ENCODE data around the gene FAM47E.
"Not testable (repeated sequence)": the region's sequence is repeated elsewhere in the genome, so short reads cannot be mapped to it uniquely, and the experiment has no call there.

FAM47E gene

GRCh38 chr4:76271248-76271647 lies 19.7 kb downstream of the FAM47E start:
- DNase-seq = no peak

GRCh38 chr4:76272073-76272472 lies 20.6 kb downstream of the FAM47E start:
- DNase-seq = no peak

GRCh38 chr4:76272582-76272981 lies 21.1 kb downstream of the FAM47E start:
- no peak for DNase-seq

- DNase-seq = no peak
These were observed 21.5 kb downstream of the FAM47E start for GRCh38 chr4:76272999-76273398.

- no peak for DNase-seq
These were observed 24.1 kb downstream of the FAM47E start for GRCh38 chr4:76275486-76276124.

- DNase-seq = no peak
These were observed 25.3 kb downstream of the FAM47E start for GRCh38 chr4:76276813-76277212.

GRCh38 chr4:76277667-76278066 lies 26.1 kb downstream of the FAM47E start:
- no peak for DNase-seq

GRCh38 chr4:76278583-76278982 lies 27.1 kb downstream of the FAM47E start:
- no peak for DNase-seq

- no peak for DNase-seq
These were observed 27.9 kb downstream of the FAM47E start for GRCh38 chr4:76279462-76279861.

GRCh38 chr4:76280488-76281441 lies 29.2 kb downstream of the FAM47E start:
- no peak for DNase-seq

GRCh38 chr4:76281594-76281993 lies 30.1 kb downstream of the FAM47E start:
- DNase-seq = not testable (repeated sequence)

- DNase-seq = no peak
These were observed 31.6 kb downstream of the FAM47E start for GRCh38 chr4:76282941-76283689.

GRCh38 chr4:76283900-76284299 lies 32.4 kb downstream of the FAM47E start:
- no peak for DNase-seq

- not testable (repeated sequence) for DNase-seq
These were observed 36.3 kb downstream of the FAM47E start for GRCh38 chr4:76287811-76288210.

GRCh38 chr4:76292730-76293129 lies 41.2 kb downstream of the FAM47E start:
- DNase-seq = no peak

GRCh38 chr4:76293772-76294171 lies 42.3 kb downstream of the FAM47E start:
- no peak for DNase-seq

GRCh38 chr4:76296286-76296820 lies 44.8 kb downstream of the FAM47E start:
- DNase-seq = no peak

GRCh38 chr4:76298227-76298626 lies 46.7 kb downstream of the FAM47E start:
- no peak for DNase-seq

- no peak for DNase-seq
These were observed 48.5 kb downstream of the FAM47E start for GRCh38 chr4:76300012-76300411.

GRCh38 chr4:76301068-76301774 lies 49.7 kb downstream of the FAM47E start:
- no peak for DNase-seq

- DNase-seq = no peak
These were observed 50.2 kb downstream of the FAM47E start for GRCh38 chr4:76301775-76302162.

GRCh38 chr4:76302826-76303438 lies 51.4 kb downstream of the FAM47E start:
- DNase-seq = no peak

Data from hippocampal formation (tissue), 2 donors.